ENCODE measurements around the gene APOOL. TPM values are rescaled to one million over a fixed set of nuclear protein-coding genes. Genes with fewer than 3 reads are reported as not detected.

The APOOL gene, protein sequence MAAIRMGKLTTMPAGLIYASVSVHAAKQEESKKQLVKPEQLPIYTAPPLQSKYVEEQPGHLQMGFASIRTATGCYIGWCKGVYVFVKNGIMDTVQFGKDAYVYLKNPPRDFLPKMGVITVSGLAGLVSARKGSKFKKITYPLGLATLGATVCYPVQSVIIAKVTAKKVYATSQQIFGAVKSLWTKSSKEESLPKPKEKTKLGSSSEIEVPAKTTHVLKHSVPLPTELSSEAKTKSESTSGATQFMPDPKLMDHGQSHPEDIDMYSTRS
- 7.2 to 9.8 TPM (median 8.5 TPM) in 5 replicates for total RNA-seq (2022; extraction: Qiagen RNA extraction)

DNA sequence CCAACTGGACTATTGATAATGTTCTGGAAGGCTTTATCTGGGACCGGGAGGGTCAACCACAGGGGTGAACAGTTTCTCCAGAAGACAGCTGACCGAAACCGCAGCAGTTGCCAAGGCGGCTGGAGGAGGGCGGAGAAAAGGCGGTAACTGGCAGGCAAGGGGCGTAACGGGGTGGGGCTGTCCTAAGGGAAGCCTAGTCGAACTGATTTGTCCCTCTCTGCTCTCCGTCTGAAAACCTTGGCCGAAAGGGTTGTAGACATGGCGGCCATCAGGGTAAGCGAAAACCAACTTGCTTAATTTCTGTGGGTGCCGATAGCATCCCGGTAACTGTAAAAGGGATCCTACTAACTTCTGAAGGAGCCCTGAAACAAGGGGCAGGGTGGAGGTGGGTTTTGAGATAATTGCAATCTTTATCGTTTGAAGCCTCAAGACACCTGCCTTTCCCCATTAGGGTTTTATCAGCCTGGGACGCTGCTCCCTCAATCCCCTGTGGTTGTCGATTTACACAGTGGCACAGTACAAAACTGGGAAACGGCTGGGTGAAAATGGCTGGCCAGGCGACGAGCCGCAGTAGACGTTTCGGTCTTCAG is at the start of gene APOOL:
TSS of gene APOOL (plus strand) at position 223 of the 590 bp plus-strand sequence. CDS start at position 259, 36 bp downstream.

Other genes with a start within 250 kb of the APOOL start
- not detected in 5 replicates for gene SATL1, start 239.9 kb downstream of the APOOL start, total RNA-seq (2022; extraction: Qiagen RNA extraction)
- gene ZNF711, start 240.1 kb downstream of the APOOL start, total RNA-seq (2022; extraction: Qiagen RNA extraction) = 0.69 to 0.84 TPM (median 0.71 TPM) in 5 replicates

Measured in A549 treated with Mapracorat at 1 μM for 4 hours (cell line).